GM23338 (cell line): ENCODE results near the gene CDKAL1. TPM values are rescaled to one million over a fixed set of nuclear protein-coding genes. Genes with fewer than 3 reads are reported as not detected.

Experiments
- ATAC-seq: fragments of 200-7000 bp; cut with Tn5 transposase; 3 replicates; pipeline ENCODE4 v1.9.1; 2020
- DNase-seq: peaks from one replicate; pipeline ENCODE4 v3.0.0-alpha.2; 2015; ENCODE audit warnings: low spot score
- H2AFZ ChIP-seq: fragments of 200-600 bp; sonication (generic); 2 replicates; pipeline ENCODE4 v1.8.0; 2016; ENCODE audit warnings: antibody characterized with exemption, mild to moderate bottlenecking, moderate library complexity
- H3F3A ChIP-seq: fragments of 200-600 bp; sonication (generic); replicated peaks from 2 replicates; pipeline ENCODE4 v1.8.0; 2017; ENCODE audit warnings: antibody characterized with exemption, mixed run types, low read depth
- H3K27ac ChIP-seq: fragments of 200-600 bp; sonication (generic); 2 replicates; pipeline ENCODE4 v1.6.1; 2016; ENCODE audit warnings: low read depth
- H3K27me3 ChIP-seq: fragments of 200-600 bp; sonication (generic); 2 replicates; pipeline ENCODE4 v1.8.0; 2016; ENCODE audit warnings: mild to moderate bottlenecking, mixed run types, moderate library complexity; ENCODE audit not compliant: insufficient read depth
- H3K36me3 ChIP-seq: fragments of 200-600 bp; sonication (generic); 2 replicates; pipeline ENCODE4 v1.8.0; 2016; ENCODE audit warnings: mild to moderate bottlenecking; ENCODE audit not compliant: insufficient read depth
- H3K4me1 ChIP-seq: fragments of 200-600 bp; sonication (generic); 2 replicates; pipeline ENCODE4 v1.8.0; 2016; ENCODE audit warnings: mild to moderate bottlenecking, moderate library complexity; ENCODE audit not compliant: insufficient read depth
- H3K4me2 ChIP-seq: fragments of 200-600 bp; sonication (generic); 2 replicates; pipeline ENCODE4 v1.7.1; 2017; ENCODE audit warnings: mixed run types
- H3K4me3 ChIP-seq: fragments of 200-600 bp; sonication (generic); 2 replicates; pipeline ENCODE4 v1.6.1; 2016; ENCODE audit warnings: mixed run types
- H3K79me2 ChIP-seq: fragments of 200-600 bp; sonication (generic); replicated peaks from 2 replicates; pipeline ENCODE4 v1.8.0; 2017; ENCODE audit warnings: mild to moderate bottlenecking; ENCODE audit not compliant: insufficient read depth
- H3K9me2 ChIP-seq: fragments of 200-600 bp; sonication (generic); 2 replicates; pipeline ENCODE4 v1.8.0; 2017; ENCODE audit not compliant: insufficient read depth
- H4K20me1 ChIP-seq: fragments of 200-600 bp; sonication (generic); replicated peaks from 2 replicates; pipeline ENCODE4 v1.8.0; 2017; ENCODE audit warnings: mild to moderate bottlenecking; ENCODE audit not compliant: insufficient read depth
- H3K27ac Mint-ChIP-seq: 2 replicates; pipeline ENCODE4 v1.8.0; 2020; ENCODE audit warnings: inconsistent platforms, mild to moderate bottlenecking, moderate library complexity, mixed read lengths
- H3K27me3 Mint-ChIP-seq: 3 replicates; pipeline ENCODE4 v1.8.0; 2022; ENCODE audit warnings: low read depth, mild to moderate bottlenecking, moderate library complexity, mixed read lengths, inconsistent platforms; ENCODE audit not compliant: insufficient read depth, poor library complexity
- H3K36me3 Mint-ChIP-seq: 3 replicates; pipeline ENCODE4 v1.8.0; 2021; ENCODE audit warnings: low read depth, mild to moderate bottlenecking, inconsistent platforms, moderate library complexity, mixed read lengths
- H3K4me1 Mint-ChIP-seq: 3 replicates; pipeline ENCODE4 v1.8.0; 2020; ENCODE audit warnings: mild to moderate bottlenecking, inconsistent platforms, mixed read lengths
- H3K4me3 Mint-ChIP-seq: 3 replicates; pipeline ENCODE4 v1.8.0; 2021; ENCODE audit warnings: moderate library complexity, mild to moderate bottlenecking, inconsistent platforms, mixed read lengths
- H3K9me3 Mint-ChIP-seq: 3 replicates; pipeline ENCODE4 v1.8.0; 2020; ENCODE audit warnings: moderate library complexity, mild to moderate bottlenecking, inconsistent platforms, mixed read lengths
- CTCF ChIP-seq, 2 experiments: fragments of 200-600 bp in 1 of 2; sonication (generic) in 1 of 2; conservative IDR thresholded peaks; 2 replicates each; pipeline versions ENCODE4 v1.5.1 to v1.6.1; 2016 to 2017; ENCODE audit warnings: antibody characterized with exemption in 2 of 2, low read depth in 2 of 2, mild to moderate bottlenecking in 2 of 2, moderate library complexity in 1 of 2
- JUNB ChIP-seq: IDR thresholded peaks from one replicate; pipeline ENCODE4 v1.6.1; 2016; ENCODE audit warnings: antibody characterized with exemption; ENCODE audit not compliant: unreplicated experiment
- NANOG ChIP-seq: IDR thresholded peaks from 2 replicates; pipeline ENCODE4 v1.6.1; 2016; ENCODE audit warnings: antibody characterized with exemption, borderline replicate concordance
- ZNF114 ChIP-seq: fragments of 250-450 bp; sonication (Bioruptor Pico); IDR thresholded peaks from 2 replicates; pipeline ENCODE4 v1.5.0; 2020; ENCODE audit warnings: mild to moderate bottlenecking, moderate library complexity
- ZNF462 ChIP-seq: fragments of 250-450 bp; sonication (Bioruptor Pico); IDR thresholded peaks from 2 replicates; pipeline ENCODE4 v1.5.0; 2020; ENCODE audit warnings: mild to moderate bottlenecking, moderate library complexity
- polyA plus RNA-seq: library from polyadenylated mRNA; unstranded; fragments of >200 nt; fragmentation: Nextera tagmentation; extraction: Ambion mirVana; gene quantifications from 2 replicates; pipeline ENCODE4 v1.2.1, GENCODE V29; 2016
- total RNA-seq: library from RNA; depleted of rRNA; stranded (reverse); fragments of >200 nt; shearing (Covaris generic); gene quantifications from 2 replicates; pipeline ENCODE4 v1.2.3, GENCODE V29; 2014
- TF ChIP-seq, protein P1 (sequence below): IDR thresholded peaks from 2 replicates; pipeline ENCODE4 v1.6.1; 2016; ENCODE audit warnings: antibody characterized with exemption

CDKAL1 gene
- total and polyA plus RNA-seq, 2 experiments from 2014 or later, result 17.8 to 35.0 TPM

DNA sequence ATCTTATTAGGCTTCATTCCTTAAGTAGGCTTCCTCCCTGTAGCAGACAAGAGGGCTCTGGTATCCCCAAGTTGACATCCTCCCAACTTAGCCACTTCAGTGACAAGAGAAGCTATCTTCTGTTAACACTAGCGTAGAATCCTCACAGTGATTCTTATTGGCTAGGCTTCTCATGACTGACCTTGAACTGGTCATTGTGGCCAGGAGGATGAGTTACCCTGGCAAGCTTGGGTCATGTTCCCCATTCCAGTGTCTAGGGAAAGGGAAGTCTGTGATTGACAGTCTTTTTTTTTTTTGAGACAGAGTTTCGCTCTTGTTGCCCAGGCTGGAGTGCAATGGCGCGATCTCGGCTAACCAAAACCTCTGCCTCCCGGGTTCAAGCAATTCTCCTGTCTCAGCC lies 7.1 kb downstream of the CDKAL1 start:
- Histone ChIP-seq H2AFZ (no peak overlapping the region), H3K9me2 (no peaks in the 10 kb centered on the region), H3K4me1 (no peaks in the 10 kb centered on the region; the same call in 1 of the 2 replicates), H3K4me2 (no peak overlapping the region), H3K36me3 (no peaks in the 10 kb centered on the region; the same call in 1 of the 2 replicates), H4K20me1 (peaks cover 12% of the 10 kb centered on the region), H3K79me2 (peaks cover 75% of the 10 kb centered on the region), H3K27me3 (no peaks in the 10 kb centered on the region), H3K27ac (no peak overlapping the region), H3K4me3 (no peak overlapping the region), H3F3A (no peaks in the 10 kb centered on the region)
- Mint-ChIP-seq H3K27me3 (peaks cover 2% of the 10 kb centered on the region), H3K36me3 (peaks cover 24% of the 10 kb centered on the region; the same call in 2 of the 3 replicates), H3K27ac (no peak overlapping the region), H3K4me1 (no peaks in the 10 kb centered on the region), H3K9me3 (no peaks in the 10 kb centered on the region), H3K4me3 (no peak overlapping the region)
- TF ChIP-seq, protein P1, sequence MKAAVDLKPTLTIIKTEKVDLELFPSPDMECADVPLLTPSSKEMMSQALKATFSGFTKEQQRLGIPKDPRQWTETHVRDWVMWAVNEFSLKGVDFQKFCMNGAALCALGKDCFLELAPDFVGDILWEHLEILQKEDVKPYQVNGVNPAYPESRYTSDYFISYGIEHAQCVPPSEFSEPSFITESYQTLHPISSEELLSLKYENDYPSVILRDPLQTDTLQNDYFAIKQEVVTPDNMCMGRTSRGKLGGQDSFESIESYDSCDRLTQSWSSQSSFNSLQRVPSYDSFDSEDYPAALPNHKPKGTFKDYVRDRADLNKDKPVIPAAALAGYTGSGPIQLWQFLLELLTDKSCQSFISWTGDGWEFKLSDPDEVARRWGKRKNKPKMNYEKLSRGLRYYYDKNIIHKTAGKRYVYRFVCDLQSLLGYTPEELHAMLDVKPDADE, result no peak
- DNase-seq (no peak), ATAC-seq (no peak)

GRCh38 chr6:20542927-20543602 lies 8.8 kb downstream of the CDKAL1 start:
- Histone ChIP-seq H3K27ac (no peak overlapping the region), H2AFZ (no peak overlapping the region), H3K9me2 (no peaks in the 10 kb centered on the region), H3K4me3 (no peak overlapping the region), H4K20me1 (peaks cover 12% of the 10 kb centered on the region), H3K4me1 (no peaks in the 10 kb centered on the region; the same call in 1 of the 2 replicates), H3K36me3 (no peaks in the 10 kb centered on the region; the same call in 1 of the 2 replicates), H3K27me3 (no peaks in the 10 kb centered on the region), H3K4me2 (no peak overlapping the region), H3K79me2 (peaks cover 58% of the 10 kb centered on the region), H3F3A (no peaks in the 10 kb centered on the region)
- Mint-ChIP-seq H3K4me1 (no peaks in the 10 kb centered on the region), H3K27ac (no peak overlapping the region), H3K27me3 (peaks cover 2% of the 10 kb centered on the region), H3K36me3 (peaks cover 31% of the 10 kb centered on the region; the same call in 2 of the 3 replicates), H3K9me3 (no peaks in the 10 kb centered on the region), H3K4me3 (no peak overlapping the region)
- no peak for DNase-seq
- TF ChIP-seq ZNF462 (CRISPR knock-in tag) (no peak), ZNF114 (CRISPR knock-in tag) (no peak), CTCF (conservative IDR thresholded peaks at IDR 0.05; ENCODE audit: low read depth in 2 of 2) (no peak), NANOG (no peak), JUNB (no peak)
- no peak for ATAC-seq
